Measurements from ENCODE around the gene RNF186. TPM values are rescaled to one million over a fixed set of nuclear protein-coding genes. Genes with fewer than 3 reads are reported as not detected.
"Not testable (repeated sequence)": the region's sequence is repeated elsewhere in the genome, so short reads cannot be mapped to it uniquely, and the experiment has no call there.

Gene RNF186
- total RNA-seq, 1 experiment from 2014 or later: not detected

- Mint-ChIP-seq H3K36me3 (ENCODE audit: insufficient read depth, unreplicated experiment) (peaks cover 15% of the 10 kb centered on the region), H3K27me3 (ENCODE audit: unreplicated experiment) (no peaks in the 10 kb centered on the region), H3K4me3 (ENCODE audit: low read depth, unreplicated experiment) (no peak overlapping the region), H3K4me1 (ENCODE audit: low read depth, unreplicated experiment) (peaks cover 28% of the 10 kb centered on the region), H3K9me3 (ENCODE audit: low read depth, unreplicated experiment) (no peaks in the 10 kb centered on the region), H3K27ac (ENCODE audit: unreplicated experiment) (no peak overlapping the region)
- no peak for DNase-seq
- TF ChIP-seq CTCF (IDR thresholded peaks at IDR 0.05; ENCODE audit: unreplicated experiment): no peak
- intact Hi-C loops (cut with micrococcal nuclease; ENCODE audit: unreplicated experiment): loop anchor here (5.0 kb wide), 1 partner anchor 44 kb away; no protein-coding TSS in a partner anchor
- BruUV-seq (replicated peaks): no TSS peak
- CTCF ChIA-PET: no interaction called here
Measured at GRCh38 chr1:19818324-19818723, 3.2 kb upstream of the RNF186 start.

DNA sequence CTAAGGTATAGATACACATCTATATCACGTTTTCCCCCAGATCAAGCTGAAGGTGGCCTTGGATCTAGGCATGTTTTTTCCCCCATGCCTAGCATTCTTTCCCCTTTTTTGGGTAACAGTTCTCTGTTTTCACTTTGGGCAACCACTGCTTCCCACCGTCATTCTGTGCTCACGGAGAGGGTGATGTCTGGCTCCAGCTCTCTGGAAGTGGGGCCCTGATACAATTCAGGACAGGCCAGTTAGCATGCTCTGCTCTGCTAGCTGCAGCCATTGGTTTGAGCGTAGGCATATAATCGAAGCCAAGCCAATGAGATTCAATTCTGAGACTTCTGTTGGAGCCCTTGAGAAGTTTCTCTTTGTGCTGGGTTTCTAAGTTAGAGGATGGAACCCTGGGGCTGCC is 2.1 kb upstream of the RNF186 start:
- Mint-ChIP-seq H3K27me3 (ENCODE audit: unreplicated experiment) (no peaks in the 10 kb centered on the region), H3K9me3 (ENCODE audit: low read depth, unreplicated experiment) (no peaks in the 10 kb centered on the region), H3K4me3 (ENCODE audit: low read depth, unreplicated experiment) (no peak overlapping the region), H3K36me3 (ENCODE audit: insufficient read depth, unreplicated experiment) (peaks cover 15% of the 10 kb centered on the region), H3K27ac (ENCODE audit: unreplicated experiment) (no peak overlapping the region), H3K4me1 (ENCODE audit: low read depth, unreplicated experiment) (peaks cover 28% of the 10 kb centered on the region)
- CTCF ChIA-PET: no interaction called here
- no TSS peak for BruUV-seq (replicated peaks)
- TF ChIP-seq CTCF (IDR thresholded peaks at IDR 0.05; ENCODE audit: unreplicated experiment): no peak
- DNase-seq: no peak
- intact Hi-C loops (cut with micrococcal nuclease; ENCODE audit: unreplicated experiment): loop anchor here (5.0 kb wide), 1 partner anchor 45 kb away; no protein-coding TSS in a partner anchor

- intact Hi-C loops (cut with micrococcal nuclease; ENCODE audit: unreplicated experiment): loop anchor here (5.0 kb wide), 1 partner anchor 46 kb away; no protein-coding TSS in a partner anchor
- BruUV-seq (replicated peaks); DNase-seq; H3K27me3 Mint-ChIP-seq (ENCODE audit: unreplicated experiment); CTCF ChIA-PET; H3K9me3 Mint-ChIP-seq (ENCODE audit: low read depth, unreplicated experiment); H3K4me3 Mint-ChIP-seq (ENCODE audit: low read depth, unreplicated experiment): not testable (repeated sequence)
- peak overlapping the region; percentile 39 for H3K27ac Mint-ChIP-seq (ENCODE audit: unreplicated experiment)
- peaks cover 28% of the 10 kb centered on the region for H3K4me1 Mint-ChIP-seq (ENCODE audit: low read depth, unreplicated experiment)
- H3K36me3 Mint-ChIP-seq (ENCODE audit: insufficient read depth, unreplicated experiment): peaks cover 15% of the 10 kb centered on the region
Measured at GRCh38 chr1:19816737-19817086, 1.6 kb upstream of the RNF186 start.

DNA sequence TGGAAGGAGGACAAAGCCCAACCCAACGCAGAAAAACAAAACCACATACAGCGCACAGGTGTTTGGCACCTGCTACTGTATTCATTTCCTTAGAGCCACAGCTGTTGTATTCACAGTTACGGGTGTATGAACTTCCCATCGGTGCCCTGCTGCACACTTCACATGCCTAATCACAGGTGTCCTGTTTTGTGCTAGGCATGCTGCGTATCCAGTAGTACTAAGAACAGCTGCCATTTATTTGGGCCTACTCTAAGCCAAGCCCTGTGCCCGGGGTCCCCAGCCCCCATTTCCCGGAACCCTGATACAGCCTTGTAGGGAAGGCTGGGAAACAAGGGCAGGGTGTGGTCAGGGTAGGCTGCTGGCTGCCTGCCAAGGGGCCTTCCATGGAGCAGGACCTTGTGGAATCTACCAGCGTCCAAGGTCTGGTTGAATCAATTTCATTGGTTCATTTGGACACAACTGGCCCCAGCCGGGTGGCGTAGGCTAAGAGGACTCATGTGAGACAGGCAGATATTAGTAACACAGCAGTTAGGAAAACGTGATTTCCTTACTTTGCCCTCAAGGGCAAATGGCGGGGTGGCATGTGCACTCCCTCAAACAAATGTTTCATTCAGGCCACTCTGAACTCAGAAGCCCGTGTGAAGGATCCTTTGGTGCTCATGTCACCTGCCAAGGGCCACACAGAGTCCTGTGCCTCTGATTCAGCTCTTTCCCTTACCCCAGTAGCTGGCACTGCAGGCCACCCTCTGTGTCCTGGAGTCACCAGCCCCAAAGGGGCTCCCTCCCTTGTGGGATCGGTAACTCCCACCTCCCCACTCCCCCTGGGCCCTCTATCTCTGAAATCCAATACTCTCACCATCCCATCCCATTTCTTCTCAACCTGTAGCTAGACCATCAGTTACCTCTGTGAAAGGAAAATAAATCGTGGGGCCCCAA is 986 bp upstream of the RNF186 start:
- peak; percentile 47 for DNase-seq
- BruUV-seq (replicated peaks): no TSS peak
- Mint-ChIP-seq H3K4me1 (ENCODE audit: low read depth, unreplicated experiment) (peaks cover 28% of the 10 kb centered on the region), H3K4me3 (ENCODE audit: low read depth, unreplicated experiment) (peak overlapping the region; percentile 39), H3K9me3 (ENCODE audit: low read depth, unreplicated experiment) (no peaks in the 10 kb centered on the region), H3K27me3 (ENCODE audit: unreplicated experiment) (no peaks in the 10 kb centered on the region), H3K27ac (ENCODE audit: unreplicated experiment) (peak overlapping the region; percentile 39), H3K36me3 (ENCODE audit: insufficient read depth, unreplicated experiment) (peaks cover 15% of the 10 kb centered on the region)
- CTCF ChIA-PET: interaction anchor here (1.1 to 1.2 kb wide), 2 partner anchors 51 to 66 kb away, joined by 4 read pairs; partner anchors contain the start of gene OTUD3
- TF ChIP-seq CTCF (IDR thresholded peaks at IDR 0.05; ENCODE audit: unreplicated experiment): no peak
- intact Hi-C loops (cut with micrococcal nuclease; ENCODE audit: unreplicated experiment): loop anchor here (5.0 kb wide), 1 partner anchor 46 kb away; no protein-coding TSS in a partner anchor

GRCh38 chr1:19814244-19814661 is 830 bp downstream of the RNF186 start:
- DNase-seq: no peak
- peak overlapping the region; percentile 60 for H3K27ac Mint-ChIP-seq (ENCODE audit: unreplicated experiment)
- H3K36me3 Mint-ChIP-seq (ENCODE audit: insufficient read depth, unreplicated experiment): peaks cover 15% of the 10 kb centered on the region
- H3K27me3 Mint-ChIP-seq (ENCODE audit: unreplicated experiment): no peaks in the 10 kb centered on the region
- no peaks in the 10 kb centered on the region for H3K9me3 Mint-ChIP-seq (ENCODE audit: low read depth, unreplicated experiment)
- intact Hi-C loops (cut with micrococcal nuclease; ENCODE audit: unreplicated experiment): no loop called here
- TF ChIP-seq CTCF (IDR thresholded peaks at IDR 0.05; ENCODE audit: unreplicated experiment): no peak
- peaks cover 28% of the 10 kb centered on the region for H3K4me1 Mint-ChIP-seq (ENCODE audit: low read depth, unreplicated experiment)
- CTCF ChIA-PET: no interaction called here
- H3K4me3 Mint-ChIP-seq (ENCODE audit: low read depth, unreplicated experiment): no peak overlapping the region
- BruUV-seq (replicated peaks): no TSS peak
